Nephron (organoid): ENCODE data around the gene HSD17B14.
A peak's percentile ranks its signal among the peaks of the same experiment; 100 is the strongest.

Source experiments
- H3K27ac Mint-ChIP-seq, 3 experiments: 2 replicates each; pipeline ENCODE4 v1.8.0; 2020; ENCODE audit warnings: mixed read lengths in 3 of 3, mild to moderate bottlenecking in 2 of 3, moderate library complexity in 1 of 3
- H3K27me3 Mint-ChIP-seq: 2 replicates; pipeline ENCODE4 v1.8.0; 2021; ENCODE audit warnings: low read depth, mild to moderate bottlenecking, moderate library complexity, mixed read lengths
- H3K36me3 Mint-ChIP-seq: 2 replicates; pipeline ENCODE4 v1.8.0; 2020; ENCODE audit warnings: low read depth, mixed read lengths
- H3K4me1 Mint-ChIP-seq: 2 replicates; pipeline ENCODE4 v1.8.0; 2020; ENCODE audit warnings: mixed read lengths
- H3K4me3 Mint-ChIP-seq, 3 experiments: 2 replicates each; pipeline ENCODE4 v1.8.0; 2020; ENCODE audit warnings: mild to moderate bottlenecking in 3 of 3, mixed read lengths in 3 of 3, moderate library complexity in 2 of 3
- H3K9me3 Mint-ChIP-seq: 2 replicates; pipeline ENCODE4 v1.8.0; 2020; ENCODE audit warnings: mixed read lengths
- CTCF ChIP-seq, 3 experiments: fragments of 200-600 bp; sonication (generic); IDR thresholded peaks; one replicate each; pipeline ENCODE4 v1.5.0; 2021; ENCODE audit warnings: antibody characterized with exemption in 3 of 3; ENCODE audit not compliant: unreplicated experiment in 3 of 3

The HSD17B14 gene

GRCh38 chr19:48867746-48868113 lies 31.4 kb upstream of the HSD17B14 start:
- H3K27ac Mint-ChIP-seq, result peak overlapping the region; percentile 98 to 99 (median 99)
- H3K36me3 Mint-ChIP-seq, result peaks cover 16% of the 10 kb centered on the region
- H3K9me3 Mint-ChIP-seq, result no peaks in the 10 kb centered on the region
- H3K4me3 Mint-ChIP-seq, result peak overlapping the region; percentile 88 to 94 (median 92)
- peaks cover 31% of the 10 kb centered on the region for H3K4me1 Mint-ChIP-seq
- H3K27me3 Mint-ChIP-seq, result no peaks in the 10 kb centered on the region
- TF ChIP-seq CTCF (IDR thresholded peaks at IDR 0.05; ENCODE audit: unreplicated experiment in 3 of 3), result no peak

GRCh38 chr19:48867123-48867745 lies 30.9 kb upstream of the HSD17B14 start:
- Mint-ChIP-seq H3K27me3 (no peaks in the 10 kb centered on the region), H3K36me3 (peaks cover 16% of the 10 kb centered on the region), H3K4me1 (peaks cover 28% of the 10 kb centered on the region)

GRCh38 chr19:48866692-48867091 lies 30.4 kb upstream of the HSD17B14 start:
- no peaks in the 10 kb centered on the region for H3K27me3 Mint-ChIP-seq
- no peak for TF ChIP-seq CTCF (IDR thresholded peaks at IDR 0.05; ENCODE audit: unreplicated experiment in 3 of 3)
- H3K4me3 Mint-ChIP-seq, result peak overlapping the region; percentile 88 to 94 (median 92)
- H3K36me3 Mint-ChIP-seq, result peaks cover 19% of the 10 kb centered on the region
- peak overlapping the region; percentile 98 to 99 (median 99) for H3K27ac Mint-ChIP-seq
- peaks cover 24% of the 10 kb centered on the region for H3K4me1 Mint-ChIP-seq
- H3K9me3 Mint-ChIP-seq, result no peaks in the 10 kb centered on the region

More at GRCh38 chr19:48867123-48867745, 30.9 kb upstream of the HSD17B14 start:
- Mint-ChIP-seq H3K9me3 (no peaks in the 10 kb centered on the region), H3K27ac (peak overlapping the region; percentile 98 to 99 (median 99)), H3K4me3 (peak overlapping the region; percentile 88 to 94 (median 92))
- no peak for TF ChIP-seq CTCF (IDR thresholded peaks at IDR 0.05; ENCODE audit: unreplicated experiment in 3 of 3)

- no peak for TF ChIP-seq CTCF (IDR thresholded peaks at IDR 0.05; ENCODE audit: unreplicated experiment in 3 of 3)
- Mint-ChIP-seq H3K27me3 (no peaks in the 10 kb centered on the region), H3K36me3 (peaks cover 42% of the 10 kb centered on the region), H3K27ac (no peak overlapping the region), H3K4me3 (no peak overlapping the region), H3K4me1 (peaks cover 11% of the 10 kb centered on the region), H3K9me3 (no peaks in the 10 kb centered on the region)
Measured at GRCh38 chr19:48862827-48863226, 26.5 kb upstream of the HSD17B14 start.

- Mint-ChIP-seq H3K27me3 (no peaks in the 10 kb centered on the region), H3K4me3 (no peak overlapping the region), H3K4me1 (no peaks in the 10 kb centered on the region), H3K9me3 (no peaks in the 10 kb centered on the region), H3K27ac (no peak overlapping the region), H3K36me3 (peaks cover 49% of the 10 kb centered on the region)
- TF ChIP-seq CTCF (IDR thresholded peaks at IDR 0.05; ENCODE audit: unreplicated experiment in 3 of 3), result no peak
Measured at GRCh38 chr19:48861313-48861712, 25.0 kb upstream of the HSD17B14 start.
